Loucy (cell line): ENCODE results near the gene RSU1.

Source experiments
- H2AFZ ChIP-seq: fragments of 200-600 bp; sonication (generic); 2 replicates; pipeline ENCODE4 v1.6.0; 2016; ENCODE audit warnings: antibody characterized with exemption, mild to moderate bottlenecking, low read length, moderate library complexity
- H3F3A ChIP-seq: fragments of 200-600 bp; 2 replicates; pipeline ENCODE4 v1.6.0; 2016; ENCODE audit warnings: antibody characterized with exemption, low read depth, mild to moderate bottlenecking
- H3K27me3 ChIP-seq: fragments of 200-600 bp; sonication (generic); 2 replicates; pipeline ENCODE4 v1.6.1; 2014; ENCODE audit warnings: low read length, mild to moderate bottlenecking; ENCODE audit not compliant: insufficient read depth, poor library complexity, severe bottlenecking
- H3K36me3 ChIP-seq: fragments of 200-600 bp; sonication (generic); 2 replicates; pipeline ENCODE4 v1.6.1; 2016; ENCODE audit warnings: low read length; ENCODE audit not compliant: insufficient read depth
- H3K4me1 ChIP-seq: fragments of 200-600 bp; sonication (generic); 2 replicates; pipeline ENCODE4 v1.5.1; 2014; ENCODE audit warnings: low read length, mild to moderate bottlenecking; ENCODE audit not compliant: insufficient read depth, poor library complexity, severe bottlenecking
- H3K4me2 ChIP-seq: fragments of 200-600 bp; sonication (generic); 2 replicates; pipeline ENCODE4 v1.6.0; 2014; ENCODE audit warnings: antibody characterized with exemption, low read length, low read depth, mild to moderate bottlenecking; ENCODE audit not compliant: poor library complexity, severe bottlenecking
- H3K4me3 ChIP-seq: fragments of 200-600 bp; sonication (generic); 2 replicates; pipeline ENCODE4 v1.5.1; 2014; ENCODE audit warnings: low read length, mild to moderate bottlenecking, mixed read lengths; ENCODE audit not compliant: poor library complexity, severe bottlenecking
- H3K79me2 ChIP-seq: fragments of 200-600 bp; sonication (generic); 2 replicates; pipeline ENCODE4 v1.6.1; 2014; ENCODE audit warnings: low read length; ENCODE audit not compliant: insufficient read depth
- H3K9ac ChIP-seq: fragments of 200-600 bp; sonication (generic); 2 replicates; pipeline ENCODE4 v1.6.0; 2014; ENCODE audit warnings: mild to moderate bottlenecking, low read depth, low read length, moderate library complexity; ENCODE audit not compliant: poor library complexity, severe bottlenecking
- H3K9me2 ChIP-seq: fragments of 200-600 bp; sonication (generic); replicated peaks from 2 replicates; pipeline ENCODE4 v1.6.1; 2016; ENCODE audit warnings: low read depth, low read length, mixed read lengths
- H3K9me3 ChIP-seq: fragments of 200-600 bp; sonication (generic); 2 replicates; pipeline ENCODE4 v1.6.1; 2014; ENCODE audit warnings: mild to moderate bottlenecking, antibody characterized with exemption, low read length, low read depth; ENCODE audit not compliant: insufficient read depth
- H4K20me1 ChIP-seq: fragments of 200-600 bp; sonication (generic); 2 replicates; pipeline ENCODE4 v1.6.0; 2014; ENCODE audit warnings: antibody characterized with exemption, low read length, mild to moderate bottlenecking; ENCODE audit not compliant: insufficient read depth, poor library complexity, severe bottlenecking
- EZH2phosphoT487 ChIP-seq: fragments of 200-600 bp; IDR thresholded peaks from 2 replicates; pipeline ENCODE4 v1.6.1; 2018; ENCODE audit warnings: antibody characterized with exemption, mild to moderate bottlenecking, moderate library complexity, borderline replicate concordance
- TF ChIP-seq, protein P1 (sequence below): fragments of 200-600 bp; sonication (generic); conservative IDR thresholded peaks from 2 replicates; pipeline ENCODE4 v1.5.1; 2014; ENCODE audit warnings: mild to moderate bottlenecking, antibody characterized with exemption, low read length

RSU1 gene

DNA sequence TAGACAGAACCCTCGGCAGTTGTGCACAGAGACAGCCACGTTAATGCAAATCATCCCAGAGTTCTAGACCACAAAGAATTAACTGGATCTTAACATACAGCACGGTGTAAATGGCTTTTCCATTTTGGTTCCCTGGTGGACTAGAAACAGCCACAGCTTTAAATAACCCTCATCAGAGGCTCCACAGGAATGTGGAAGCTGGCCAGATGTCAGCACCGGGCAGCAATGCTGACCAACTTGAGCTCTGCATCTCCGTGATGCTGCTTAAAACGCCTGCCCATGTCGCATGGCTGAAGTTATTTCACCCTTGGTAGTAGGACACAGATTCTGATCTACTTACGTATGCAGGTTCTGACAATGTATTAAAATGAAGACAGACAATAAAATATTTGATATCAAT, 24.5 kb downstream of the RSU1 start:
- H3K36me3 ChIP-seq, result no peaks in the 10 kb centered on the region
- no peak overlapping the region for H2AFZ ChIP-seq
- H3K4me2 ChIP-seq, result no peak overlapping the region
- no peak overlapping the region for H3K4me3 ChIP-seq
- TF ChIP-seq EZH2phosphoT487, result no peak
- TF ChIP-seq, protein P1, sequence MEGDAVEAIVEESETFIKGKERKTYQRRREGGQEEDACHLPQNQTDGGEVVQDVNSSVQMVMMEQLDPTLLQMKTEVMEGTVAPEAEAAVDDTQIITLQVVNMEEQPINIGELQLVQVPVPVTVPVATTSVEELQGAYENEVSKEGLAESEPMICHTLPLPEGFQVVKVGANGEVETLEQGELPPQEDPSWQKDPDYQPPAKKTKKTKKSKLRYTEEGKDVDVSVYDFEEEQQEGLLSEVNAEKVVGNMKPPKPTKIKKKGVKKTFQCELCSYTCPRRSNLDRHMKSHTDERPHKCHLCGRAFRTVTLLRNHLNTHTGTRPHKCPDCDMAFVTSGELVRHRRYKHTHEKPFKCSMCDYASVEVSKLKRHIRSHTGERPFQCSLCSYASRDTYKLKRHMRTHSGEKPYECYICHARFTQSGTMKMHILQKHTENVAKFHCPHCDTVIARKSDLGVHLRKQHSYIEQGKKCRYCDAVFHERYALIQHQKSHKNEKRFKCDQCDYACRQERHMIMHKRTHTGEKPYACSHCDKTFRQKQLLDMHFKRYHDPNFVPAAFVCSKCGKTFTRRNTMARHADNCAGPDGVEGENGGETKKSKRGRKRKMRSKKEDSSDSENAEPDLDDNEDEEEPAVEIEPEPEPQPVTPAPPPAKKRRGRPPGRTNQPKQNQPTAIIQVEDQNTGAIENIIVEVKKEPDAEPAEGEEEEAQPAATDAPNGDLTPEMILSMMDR, result no peak
- no peaks in the 10 kb centered on the region for H3K9me3 ChIP-seq
- no peaks in the 10 kb centered on the region for H3K4me1 ChIP-seq
- no peaks in the 10 kb centered on the region for H4K20me1 ChIP-seq
- no peaks in the 10 kb centered on the region for H3K27me3 ChIP-seq
- 0 out of 2 replicates have a peak, but pooled peaks cover 3% of the 10 kb centered on the region for H3K9me2 ChIP-seq
- peaks cover 14% of the 10 kb centered on the region; the same call in 1 of the 2 replicates for H3K79me2 ChIP-seq
- H3F3A ChIP-seq, result no peaks in the 10 kb centered on the region
- H3K9ac ChIP-seq, result no peak overlapping the region

DNA sequence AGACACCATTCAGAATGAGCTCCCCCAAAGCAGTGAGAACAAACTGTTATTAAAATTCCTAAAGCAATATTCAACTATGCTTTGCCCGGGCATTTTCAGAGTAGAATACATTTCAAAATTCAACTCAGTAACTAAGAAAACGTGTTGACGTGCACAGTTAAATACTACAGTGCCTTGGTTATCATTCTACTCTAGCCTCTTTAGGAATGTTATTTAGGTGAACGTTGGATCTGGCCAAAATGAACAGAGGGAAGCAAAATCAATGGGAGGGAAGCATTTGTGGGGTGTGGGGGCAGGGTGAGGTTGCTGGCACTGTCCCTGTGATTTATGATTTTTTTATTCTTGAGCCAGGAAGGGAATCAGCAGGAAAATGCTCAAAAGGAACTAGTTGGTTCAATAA, 27.5 kb downstream of the RSU1 start:
- Histone ChIP-seq H2AFZ (no peak overlapping the region), H3K9me3 (no peaks in the 10 kb centered on the region), H3K36me3 (no peaks in the 10 kb centered on the region), H3K4me1 (no peaks in the 10 kb centered on the region), H3K79me2 (peaks cover 8% of the 10 kb centered on the region; the same call in 1 of the 2 replicates), H3F3A (no peaks in the 10 kb centered on the region), H3K9me2 (0 out of 2 replicates have a peak, but pooled peaks cover 3% of the 10 kb centered on the region), H3K9ac (no peak overlapping the region), H4K20me1 (no peaks in the 10 kb centered on the region), H3K4me2 (no peak overlapping the region), H3K27me3 (no peaks in the 10 kb centered on the region), H3K4me3 (no peak overlapping the region)
- TF ChIP-seq EZH2phosphoT487, result no peak
- TF ChIP-seq, protein P1, result no peak

DNA sequence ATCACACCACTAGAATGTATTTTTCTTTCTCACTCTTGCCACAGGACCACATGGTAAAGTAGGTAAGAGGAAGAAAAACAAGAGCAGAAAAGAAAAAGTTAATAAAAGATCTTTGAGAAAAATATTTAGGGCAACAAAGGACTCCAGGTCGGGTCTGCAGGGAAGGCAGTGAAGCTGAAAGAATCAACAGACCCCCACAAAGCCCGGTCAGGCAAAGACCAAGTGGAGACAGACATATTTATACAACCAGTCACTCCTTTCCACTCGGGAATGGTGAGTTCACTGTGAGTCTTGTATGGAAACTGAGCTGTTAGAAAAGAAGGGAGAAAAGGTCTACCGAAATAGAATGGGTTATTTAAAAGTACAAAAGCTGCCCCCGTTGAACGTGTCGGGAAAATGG, 28.0 kb downstream of the RSU1 start:
- Histone ChIP-seq H3K27me3 (no peaks in the 10 kb centered on the region), H3K4me2 (no peak overlapping the region), H3F3A (no peaks in the 10 kb centered on the region), H2AFZ (no peak overlapping the region), H3K4me1 (no peaks in the 10 kb centered on the region), H3K9ac (no peak overlapping the region), H4K20me1 (no peaks in the 10 kb centered on the region), H3K36me3 (no peaks in the 10 kb centered on the region), H3K4me3 (no peak overlapping the region), H3K9me3 (no peaks in the 10 kb centered on the region), H3K79me2 (peaks cover 8% of the 10 kb centered on the region; the same call in 1 of the 2 replicates), H3K9me2 (0 out of 2 replicates have a peak, but pooled peaks cover under 1% of the 10 kb centered on the region)
- TF ChIP-seq, protein P1, result no peak
- TF ChIP-seq EZH2phosphoT487, result no peak
